Umbilical cord (tissue), 2 donors: Measurements from ENCODE around the gene GPR68. TPM values are rescaled to one million over a fixed set of nuclear protein-coding genes. Genes with fewer than 3 reads are reported as not detected.
"Not testable (repeated sequence)": the region's sequence is repeated elsewhere in the genome, so short reads cannot be mapped to it uniquely, and the experiment has no call there.

Experiments used
- DNase-seq: peaks from one replicate; pipeline ENCODE4 v3.0.0-alpha.2; 2015; ENCODE audit warnings: low spot score
- total RNA-seq: library from RNA; depleted of rRNA; stranded (reverse); fragments of >200 nt; gene quantifications from one replicate; pipeline ENCODE4 v1.2.3, GENCODE V29; 2014; ENCODE audit warnings: low replicate concordance; ENCODE audit not compliant: insufficient read depth

Gene GPR68
- total RNA-seq, 1 donor from 2014 or later, result not detected

- no peak for DNase-seq
These were observed 9.4 kb upstream of the GPR68 start for GRCh38 chr14:91253795-91254323.

- DNase-seq, result no peak
These were observed 8.6 kb upstream of the GPR68 start for GRCh38 chr14:91252871-91253794.

GRCh38 chr14:91250912-91251311 is 6.4 kb upstream of the GPR68 start:
- DNase-seq, result no peak

- DNase-seq, result no peak
These were observed 5.5 kb upstream of the GPR68 start for GRCh38 chr14:91249841-91250616.

GRCh38 chr14:91246051-91246852 is 1.7 kb upstream of the GPR68 start:
- no peak for DNase-seq

GRCh38 chr14:91245616-91246015 is 1.1 kb upstream of the GPR68 start:
- DNase-seq, result not testable (repeated sequence)

GRCh38 chr14:91245029-91245428 is 525 bp upstream of the GPR68 start:
- DNase-seq, result no peak

GRCh38 chr14:91243074-91243471 is 1.4 kb downstream of the GPR68 start:
- DNase-seq, result no peak

GRCh38 chr14:91242635-91243034 is 1.9 kb downstream of the GPR68 start:
- DNase-seq, result no peak

GRCh38 chr14:91241863-91242262 is 2.6 kb downstream of the GPR68 start:
- DNase-seq, result peak; percentile 28

- no peak for DNase-seq
These were observed 5.8 kb downstream of the GPR68 start for GRCh38 chr14:91238661-91239060.

GRCh38 chr14:91238085-91238484 is 6.4 kb downstream of the GPR68 start:
- no peak for DNase-seq

- DNase-seq, result no peak
These were observed 7.3 kb downstream of the GPR68 start for GRCh38 chr14:91237219-91237618.

GRCh38 chr14:91235841-91236240 is 8.7 kb downstream of the GPR68 start:
- DNase-seq, result no peak

GRCh38 chr14:91234791-91235114 is 9.8 kb downstream of the GPR68 start:
- DNase-seq, result no peak

- no peak for DNase-seq
These were observed 10.3 kb downstream of the GPR68 start for GRCh38 chr14:91233936-91234790.

- no peak for DNase-seq
These were observed 11.9 kb downstream of the GPR68 start for GRCh38 chr14:91232603-91233002.

- no peak for DNase-seq
These were observed 12.5 kb downstream of the GPR68 start for GRCh38 chr14:91232052-91232451.

GRCh38 chr14:91231446-91231845 is 13.1 kb downstream of the GPR68 start:
- DNase-seq, result no peak

- DNase-seq, result no peak
These were observed 14.0 kb downstream of the GPR68 start for GRCh38 chr14:91230397-91231035.
